ENCODE results near the gene LRRC18.

DNA sequence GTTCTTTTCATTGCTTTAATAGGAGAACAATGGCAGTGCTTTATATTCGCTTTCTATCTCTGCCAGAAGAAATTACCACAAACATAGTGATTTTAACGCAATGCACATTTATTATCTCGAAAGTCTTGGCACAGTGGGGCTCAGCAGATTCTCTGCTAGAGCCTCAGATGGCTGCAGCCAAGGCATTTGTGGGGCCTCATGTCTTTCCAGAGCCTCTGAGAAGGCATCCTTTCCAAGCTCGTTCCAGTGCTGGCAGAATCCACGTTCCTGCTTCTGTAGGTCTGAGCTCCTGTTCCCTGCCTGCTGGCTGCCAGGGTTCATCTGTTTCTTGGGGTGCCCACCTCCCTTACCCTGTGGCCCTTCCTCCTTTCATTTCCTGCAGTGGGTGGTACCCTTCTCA lies 60.2 kb downstream of the LRRC18 start:
- no peak for TF ChIP-seq CTCF (IDR thresholded peaks at IDR 0.05; ENCODE audit: low read depth, low read length)
- no peak for TF ChIP-seq EZH2phosphoT487 (IDR thresholded peaks at IDR 0.05; ENCODE audit: low read depth)
